Panc1 (cell line): ENCODE measurements around the gene MAPRE2. TPM values are rescaled to one million over a fixed set of nuclear protein-coding genes. Genes with fewer than 3 reads are reported as not detected.
"Not testable (repeated sequence)": the region's sequence is repeated elsewhere in the genome, so short reads cannot be mapped to it uniquely, and the experiment has no call there.

Source experiments
- ATAC-seq: fragments of 200-7000 bp; cut with Tn5 transposase; 2 replicates; pipeline ENCODE4 v1.9.1; 2020; ENCODE audit warnings: mild to moderate bottlenecking, moderate library complexity
- BruUV-seq: library from RNA; stranded (reverse); fragments of 400-500 nt; replicated peaks from 2 replicates; lab custom pipeline; 2021; lab: Mats Ljungman, UMichigan
- CTCF ChIA-PET: fragments of 300-600 bp; sonication (Branson Sonifier 250); formaldehyde crosslinking; loops from one replicate; lab custom pipeline; 2022; ENCODE audit warnings: antibody characterized with exemption; lab: Charles Lee
- POLR2A ChIA-PET: fragments of 300-600 bp; sonication (Branson Sonifier 250); formaldehyde crosslinking; loops from one replicate; lab custom pipeline; 2022; ENCODE audit warnings: antibody characterized with exemption; lab: Charles Lee
- DNase-seq: peaks from one replicate; pipeline ENCODE4 v3.0.0-alpha.2; 2010; ENCODE audit warnings: low read depth, low spot score
- H3K27ac ChIP-seq: 2 replicates; pipeline ENCODE4 v1.5.1; 2011; ENCODE audit warnings: mild to moderate bottlenecking, low read length, inconsistent platforms
- H3K27me3 ChIP-seq: fragments of 200-500 bp; sonication (Bioruptor generic); 2 replicates; pipeline ENCODE4 v1.6.0; 2014; ENCODE audit warnings: low read length, inconsistent platforms; ENCODE audit not compliant: control insufficient read depth, insufficient read depth
- H3K36me3 ChIP-seq: fragments of 200-500 bp; sonication (Bioruptor generic); 2 replicates; pipeline ENCODE4 v1.5.1; 2014; ENCODE audit warnings: inconsistent platforms, mild to moderate bottlenecking, low read length, moderate library complexity; ENCODE audit not compliant: control insufficient read depth, insufficient read depth
- H3K4me1 ChIP-seq: 2 replicates; pipeline ENCODE4 v1.5.1; 2011; ENCODE audit warnings: inconsistent platforms, mild to moderate bottlenecking, low read length, moderate library complexity; ENCODE audit not compliant: control insufficient read depth, insufficient read depth
- H3K4me3 ChIP-seq, 2 experiments: 2 replicates each; pipeline ENCODE4 v1.5.1; 2011 to 2012; ENCODE audit warnings: low read depth in 2 of 2, low read length in 2 of 2, mild to moderate bottlenecking in 2 of 2, inconsistent platforms in 1 of 2, moderate library complexity in 1 of 2
- H3K9me3 ChIP-seq: fragments of 200-500 bp; sonication (Bioruptor generic); 2 replicates; pipeline ENCODE4 v1.5.1; 2014; ENCODE audit warnings: low read depth, mild to moderate bottlenecking, inconsistent platforms, low read length, moderate library complexity; ENCODE audit not compliant: control insufficient read depth, insufficient read depth
- POLR2AphosphoS5 ChIP-seq: IDR thresholded peaks from 2 replicates; pipeline ENCODE4 v1.6.1; 2012; ENCODE audit warnings: mild to moderate bottlenecking, low read depth, low read length, moderate library complexity
- REST ChIP-seq, 2 experiments: IDR thresholded peaks; 2 replicates each; pipeline ENCODE4 v1.6.1; 2011 to 2012; ENCODE audit warnings: low read depth in 2 of 2, control low read depth in 1 of 2, low read length in 1 of 2, mild to moderate bottlenecking in 1 of 2, moderate library complexity in 1 of 2; ENCODE audit not compliant: insufficient read depth in 1 of 2
- SIN3A ChIP-seq: IDR thresholded peaks from 2 replicates; pipeline ENCODE4 v1.6.1; 2012; ENCODE audit warnings: low read depth, mild to moderate bottlenecking, low read length, moderate library complexity, borderline replicate concordance; ENCODE audit not compliant: insufficient read depth
- TCF7L2 ChIP-seq: IDR thresholded peaks from 2 replicates; pipeline ENCODE4 v1.6.1; 2011; ENCODE audit warnings: mild to moderate bottlenecking, low read depth, low read length, inconsistent platforms
- in situ Hi-C: cut with HindIII; loops from 2 replicates; pipeline ENCODE4 v1.10.0; 2016; ENCODE audit warnings: low sequenced_read_pairs, low pct_unique_long_range_greater_than_20kb
- intact Hi-C: fragments of 100-400 bp; cut with micrococcal nuclease; formaldehyde crosslinking; loops from one replicate; pipeline ENCODE4 v1.10.0; 2022; ENCODE audit not compliant: unreplicated experiment
- total RNA-seq: library from RNA; stranded (reverse); gene quantifications from one replicate; pipeline ENCODE4 v1.2.1, GENCODE V29; 2021; ENCODE audit not compliant: unreplicated experiment
- TF ChIP-seq, protein P1 (sequence below): fragments of 450-650 bp; IDR thresholded peaks from 2 replicates; pipeline ENCODE4 v1.5.1; 2017; ENCODE audit warnings: mild to moderate bottlenecking

MAPRE2 gene
- total RNA-seq, 1 experiment from 2014 or later, result 14.1 TPM

DNA sequence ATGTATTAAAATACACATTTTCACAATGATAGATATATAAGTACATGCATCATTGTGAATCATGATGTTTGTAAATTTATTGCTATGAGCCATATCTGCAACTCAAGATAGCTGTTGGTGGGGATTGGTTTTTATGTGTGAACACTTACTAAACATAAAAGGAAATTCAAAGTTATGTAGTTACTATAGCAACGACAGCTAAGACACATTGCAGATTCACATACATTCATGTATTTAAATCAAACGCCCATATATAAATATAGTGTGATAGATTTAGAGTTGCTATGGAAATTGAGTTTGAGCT, 65.6 kb downstream of the MAPRE2 start:
- ATAC-seq (no peak), DNase-seq (no peak)
- Histone ChIP-seq H3K36me3 (no peaks in the 10 kb centered on the region), H3K4me3 (no peak overlapping the region), H3K9me3 (no peaks in the 10 kb centered on the region), H3K27me3 (no peaks in the 10 kb centered on the region), H3K27ac (no peak overlapping the region), H3K4me1 (no peaks in the 10 kb centered on the region)
- CTCF ChIA-PET, result no interaction called here
- no peak for TF ChIP-seq TCF7L2
- TF ChIP-seq, protein P1, sequence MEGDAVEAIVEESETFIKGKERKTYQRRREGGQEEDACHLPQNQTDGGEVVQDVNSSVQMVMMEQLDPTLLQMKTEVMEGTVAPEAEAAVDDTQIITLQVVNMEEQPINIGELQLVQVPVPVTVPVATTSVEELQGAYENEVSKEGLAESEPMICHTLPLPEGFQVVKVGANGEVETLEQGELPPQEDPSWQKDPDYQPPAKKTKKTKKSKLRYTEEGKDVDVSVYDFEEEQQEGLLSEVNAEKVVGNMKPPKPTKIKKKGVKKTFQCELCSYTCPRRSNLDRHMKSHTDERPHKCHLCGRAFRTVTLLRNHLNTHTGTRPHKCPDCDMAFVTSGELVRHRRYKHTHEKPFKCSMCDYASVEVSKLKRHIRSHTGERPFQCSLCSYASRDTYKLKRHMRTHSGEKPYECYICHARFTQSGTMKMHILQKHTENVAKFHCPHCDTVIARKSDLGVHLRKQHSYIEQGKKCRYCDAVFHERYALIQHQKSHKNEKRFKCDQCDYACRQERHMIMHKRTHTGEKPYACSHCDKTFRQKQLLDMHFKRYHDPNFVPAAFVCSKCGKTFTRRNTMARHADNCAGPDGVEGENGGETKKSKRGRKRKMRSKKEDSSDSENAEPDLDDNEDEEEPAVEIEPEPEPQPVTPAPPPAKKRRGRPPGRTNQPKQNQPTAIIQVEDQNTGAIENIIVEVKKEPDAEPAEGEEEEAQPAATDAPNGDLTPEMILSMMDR, result no peak
- TF ChIP-seq POLR2AphosphoS5, result no peak
- in situ Hi-C loops, result no loop called here
- POLR2A ChIA-PET, result interaction anchor here (0.6 kb wide), 1 partner anchor 485 kb away, joined by 3 read pairs; no protein-coding TSS in a partner anchor
- intact Hi-C loops, result no loop called here
- no TSS peak for BruUV-seq

DNA sequence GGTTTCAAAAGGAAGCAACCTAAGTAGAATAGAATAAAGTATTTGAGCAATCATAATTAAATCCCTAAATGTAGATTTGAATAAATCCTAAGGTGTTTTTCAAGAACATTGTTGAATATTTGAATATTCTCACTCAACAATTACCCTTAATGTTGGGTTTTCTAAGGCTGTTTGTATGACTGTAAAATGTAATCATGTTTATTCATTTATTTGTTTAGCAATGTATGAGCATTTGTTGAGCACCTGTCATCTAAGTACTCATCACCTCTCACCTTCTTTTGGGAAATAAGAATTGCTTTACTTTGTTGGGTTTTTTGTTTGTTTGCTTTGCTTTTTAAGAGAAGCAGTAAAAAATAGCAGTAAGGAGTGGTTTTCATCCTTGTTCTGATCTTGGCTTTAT, 66.0 kb downstream of the MAPRE2 start:
- Histone ChIP-seq H3K4me3 (no peak overlapping the region), H3K27ac (no peak overlapping the region), H3K9me3 (no peaks in the 10 kb centered on the region), H3K4me1 (no peaks in the 10 kb centered on the region), H3K27me3 (no peaks in the 10 kb centered on the region), H3K36me3 (no peaks in the 10 kb centered on the region)
- in situ Hi-C loops, result no loop called here
- DNase-seq (no peak), ATAC-seq (no peak)
- POLR2A ChIA-PET, result no interaction called here
- intact Hi-C loops, result no loop called here
- BruUV-seq, result no TSS peak
- no peak for TF ChIP-seq TCF7L2
- TF ChIP-seq SIN3A, result no peak
- no peak for TF ChIP-seq REST (IDR thresholded peaks at IDR 0.05; ENCODE audit: insufficient read depth in 1 of 2, low read depth in 2 of 2, low read length in 1 of 2)
- TF ChIP-seq, protein P1, result no peak
- TF ChIP-seq POLR2AphosphoS5, result no peak
- CTCF ChIA-PET, result no interaction called here

DNA sequence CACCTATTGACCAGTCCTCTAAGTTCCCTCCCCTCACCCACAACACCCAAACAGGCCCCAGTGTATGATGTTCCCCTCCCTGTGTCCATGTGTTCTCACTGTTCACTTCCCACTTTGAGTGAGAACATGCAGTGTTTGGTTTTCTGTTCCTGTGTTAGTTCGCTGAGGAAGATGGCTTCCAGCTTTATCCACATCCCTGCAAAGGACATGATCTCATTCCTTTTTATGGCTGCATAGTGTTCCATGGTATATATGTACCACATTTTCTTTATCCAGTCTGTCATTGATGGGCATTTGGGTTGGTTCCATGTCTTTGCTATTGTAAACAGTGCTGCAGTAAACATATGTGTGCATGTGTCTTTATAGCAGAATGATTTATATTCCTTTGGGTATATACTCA, 66.9 kb downstream of the MAPRE2 start:
- ATAC-seq, H3K9me3 ChIP-seq, H3K4me1 ChIP-seq, H3K27me3 ChIP-seq, CTCF ChIA-PET, BruUV-seq, H3K36me3 ChIP-seq, H3K4me3 ChIP-seq, in situ Hi-C loops, POLR2A ChIA-PET, H3K27ac ChIP-seq, intact Hi-C loops, DNase-seq: not testable (repeated sequence)
